Effector CD8-positive, alpha-beta T cell (primary cell): ENCODE measurements around the gene TMEM167B.
"Not testable (repeated sequence)": the region's sequence is repeated elsewhere in the genome, so short reads cannot be mapped to it uniquely, and the experiment has no call there.

Experiments used
- DNase-seq: peaks from one replicate; lab custom pipeline; 2025; lab: John Stamatoyannopoulos, UW
- total RNA-seq, 4 experiments: gene quantifications; one replicate each; lab custom pipeline; 2026; lab: John Stamatoyannopoulos, UW

TMEM167B gene
- 56.6 to 112 (median 69.5) reads per million in 4 experiments for total RNA-seq

DNA sequence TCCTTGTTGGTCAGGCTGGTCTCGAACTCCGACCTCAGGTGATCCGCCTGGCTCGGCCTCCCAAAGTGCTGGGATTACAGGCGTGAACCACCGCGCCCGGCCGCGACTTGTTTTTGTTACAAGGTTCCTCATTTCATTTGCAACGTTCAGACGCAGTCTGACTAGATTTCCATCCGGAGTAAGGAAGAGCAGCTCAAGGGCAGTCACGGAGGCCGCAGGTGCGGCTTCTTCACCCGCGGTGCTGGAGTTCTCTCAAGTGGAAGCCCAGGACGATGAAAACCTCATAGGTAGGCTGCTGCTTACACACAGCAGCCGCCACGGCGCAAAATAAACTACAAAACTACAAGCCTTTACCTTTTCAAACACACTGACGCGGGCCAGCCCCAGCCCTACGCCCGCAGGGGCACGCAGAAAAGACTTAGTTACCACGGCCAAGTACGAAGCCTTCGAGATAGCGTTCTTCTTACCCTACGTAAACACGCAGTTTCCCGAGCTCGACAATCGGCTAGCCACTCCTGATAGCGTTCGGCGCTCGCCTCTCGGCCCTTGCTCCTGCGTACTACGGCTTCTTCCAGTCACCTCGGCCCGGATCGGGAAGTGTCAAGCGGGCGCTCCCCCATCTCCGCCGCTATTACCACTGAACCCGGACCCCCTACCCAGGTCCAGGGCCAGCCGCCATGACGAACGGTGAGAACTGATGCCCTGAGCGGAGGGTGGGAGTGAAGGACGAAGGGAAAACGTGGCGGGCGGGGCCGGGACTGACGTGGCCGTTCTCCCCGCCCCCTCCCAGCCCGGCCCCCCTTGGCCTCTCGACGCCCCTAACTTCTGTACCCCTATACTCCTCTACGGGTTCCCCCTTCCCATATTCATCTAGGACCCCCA is at the start of gene TMEM167B:
Gene TMEM167B (plus strand): TSS at position 569 of the 882 bp plus-strand sequence. CDS start 109 bp downstream, at position 678.
- DNase-seq, result peak; percentile 70

DNA sequence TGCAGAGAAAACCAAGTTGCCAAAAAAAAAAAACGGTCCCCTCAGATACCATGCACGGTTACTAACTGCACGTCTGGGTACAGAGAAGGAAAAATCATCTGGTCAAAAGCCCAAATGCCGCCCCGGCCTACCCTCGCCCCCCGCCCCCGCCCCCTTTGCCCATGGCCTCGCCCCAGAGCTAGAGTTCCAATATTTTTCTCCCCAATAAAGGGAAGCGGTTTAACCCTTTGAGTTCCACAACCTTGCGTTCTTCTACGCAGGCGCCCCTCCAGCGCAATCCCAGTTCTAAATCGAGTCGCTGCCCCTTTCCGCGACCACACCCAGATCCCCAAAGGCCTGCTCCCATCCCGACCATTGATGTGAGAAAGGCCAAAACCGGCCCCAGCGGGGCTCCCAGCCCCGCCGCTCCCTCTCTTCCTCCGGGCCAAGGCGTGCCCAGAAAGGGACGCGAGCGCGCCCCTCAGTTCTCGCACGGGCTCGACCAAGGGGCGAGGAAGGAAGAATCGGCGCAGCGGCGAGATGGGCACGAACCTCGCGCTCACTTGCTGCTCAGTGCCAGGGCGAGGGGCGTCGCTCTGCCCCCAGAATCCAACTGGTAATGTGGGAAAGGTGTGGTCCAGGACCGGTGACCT is 49.5 kb upstream of the TMEM167B start:
- DNase-seq, result peak; percentile 48

DNA sequence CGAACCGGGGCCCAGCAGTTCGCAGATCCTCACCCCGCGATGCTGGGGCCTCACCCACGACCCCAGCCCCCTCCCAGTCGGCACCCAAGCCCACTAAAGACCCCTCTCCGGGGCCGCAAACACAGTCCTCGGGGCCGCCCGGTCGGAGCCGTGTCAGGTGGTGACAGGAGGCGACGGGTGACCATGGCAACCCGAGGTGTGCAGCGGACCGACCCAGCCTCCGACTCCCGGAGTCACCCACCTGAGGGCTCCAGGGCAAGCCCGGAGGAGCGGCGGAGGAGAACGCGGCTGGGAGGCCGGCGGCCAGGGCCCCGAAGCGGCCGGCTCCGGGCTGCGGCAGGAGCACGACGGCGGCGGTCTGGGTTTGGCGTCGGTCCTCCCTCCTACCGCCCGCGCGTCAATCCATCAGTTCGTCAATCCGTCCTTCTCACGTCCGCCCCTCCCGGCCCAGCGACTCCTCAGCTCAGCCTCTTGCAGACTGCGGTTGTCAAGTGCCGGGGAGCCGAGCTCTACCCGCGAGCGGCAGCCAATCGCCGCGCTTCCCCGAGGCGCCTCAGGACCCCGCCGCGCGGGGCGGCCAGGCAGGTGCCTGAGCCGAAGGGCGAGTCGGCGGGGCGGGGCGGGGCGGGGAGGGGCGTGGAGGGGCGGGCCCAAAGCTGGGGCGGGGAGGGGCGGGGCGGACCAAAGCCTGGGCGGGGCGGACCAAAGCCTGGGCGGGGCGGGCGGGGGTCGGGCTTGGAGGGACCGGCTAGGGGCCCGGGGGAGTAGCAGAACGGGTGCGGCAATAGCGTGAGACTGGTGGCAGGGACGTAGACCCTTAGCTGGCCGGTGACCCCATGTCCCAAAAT is 48.7 kb upstream of the TMEM167B start, which contains the start of gene WDR47:
Gene WDR47 (minus strand): TSS at position 482 of the 848 bp plus-strand sequence. CDS start 18,590 bp downstream, outside the sequence.
- DNase-seq, result peak; percentile 93

DNA sequence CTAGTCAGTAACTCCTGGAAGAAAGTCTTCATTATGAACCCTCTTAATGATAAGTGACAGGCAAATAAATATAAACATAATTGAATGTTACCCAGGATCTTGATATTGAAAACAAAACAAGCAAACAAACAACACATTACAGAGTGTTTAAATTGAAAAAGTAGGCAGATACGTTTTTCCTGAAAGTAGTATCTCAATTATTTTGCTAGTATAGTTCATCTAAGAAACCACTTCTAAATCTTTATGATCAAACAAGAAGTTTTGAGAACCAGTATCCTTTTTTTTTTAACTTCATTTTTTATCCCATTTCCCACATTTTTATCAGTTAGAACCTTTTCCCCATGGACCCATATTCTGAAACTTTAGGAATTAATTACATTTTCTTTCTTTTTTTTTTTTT is 45.0 kb upstream of the TMEM167B start:
- DNase-seq, result no peak

DNA sequence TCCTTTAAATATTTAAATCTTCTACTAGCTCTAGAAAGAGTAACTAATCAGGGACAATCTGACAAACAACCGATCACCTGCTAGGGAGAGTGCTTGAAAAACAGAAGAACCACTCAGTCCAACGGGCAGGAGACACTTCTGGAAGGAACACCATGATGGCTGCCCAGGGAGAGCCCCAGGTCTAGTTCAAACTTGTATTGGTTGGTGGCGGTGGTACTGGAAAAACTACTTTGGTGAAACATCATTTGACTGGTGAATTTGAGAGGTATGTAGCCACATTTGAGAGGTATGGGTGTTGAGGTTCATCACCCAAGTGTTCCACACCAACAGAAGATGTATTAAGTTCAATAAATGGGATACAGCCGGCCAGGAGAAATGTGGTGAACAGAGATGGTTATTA is 43.9 kb upstream of the TMEM167B start:
- no peak for DNase-seq

GRCh38 chr1:109047339-109047738 is 43.2 kb upstream of the TMEM167B start:
- DNase-seq, result no peak

- DNase-seq, result no peak
Measured at GRCh38 chr1:109048335-109048734, 42.2 kb upstream of the TMEM167B start.

DNA sequence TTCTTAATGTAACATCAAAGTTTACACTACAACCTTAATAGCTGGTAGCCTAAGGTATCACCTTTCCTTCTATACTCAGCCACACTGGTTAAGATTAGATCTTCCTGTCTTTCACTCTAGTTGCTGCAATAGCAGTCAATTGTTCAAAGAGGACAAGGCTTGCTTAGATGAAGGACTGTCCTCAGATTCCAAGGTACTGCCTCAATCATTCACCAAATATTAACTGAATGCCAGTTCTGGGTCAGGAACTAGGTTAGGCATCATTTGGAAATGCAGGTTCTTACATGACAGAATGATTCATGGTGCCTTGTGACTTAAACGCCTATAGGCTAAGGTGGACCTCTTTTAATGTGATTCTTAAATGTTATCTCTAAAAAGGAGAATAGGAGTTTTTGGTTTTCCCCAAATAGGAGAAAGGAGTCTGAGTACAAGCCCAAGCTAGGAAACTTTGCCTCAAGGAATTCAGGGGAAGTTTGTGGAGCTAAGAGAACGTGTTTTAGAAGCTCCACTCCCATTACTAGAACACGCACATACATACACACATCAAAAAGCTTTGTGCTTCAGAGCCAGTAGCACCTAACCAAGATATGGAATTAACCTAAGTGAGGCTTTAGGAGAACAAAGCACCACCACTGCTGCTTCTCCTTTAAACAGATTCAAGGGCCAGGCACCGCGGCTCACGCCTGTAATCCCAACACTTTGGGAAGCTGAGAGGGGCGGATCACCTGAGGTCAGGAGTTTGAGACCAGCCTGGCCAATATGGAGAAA is 40.2 kb upstream of the TMEM167B start:
- no peak for DNase-seq

GRCh38 chr1:109052145-109052544 is 38.4 kb upstream of the TMEM167B start:
- DNase-seq, result not testable (repeated sequence)

DNA sequence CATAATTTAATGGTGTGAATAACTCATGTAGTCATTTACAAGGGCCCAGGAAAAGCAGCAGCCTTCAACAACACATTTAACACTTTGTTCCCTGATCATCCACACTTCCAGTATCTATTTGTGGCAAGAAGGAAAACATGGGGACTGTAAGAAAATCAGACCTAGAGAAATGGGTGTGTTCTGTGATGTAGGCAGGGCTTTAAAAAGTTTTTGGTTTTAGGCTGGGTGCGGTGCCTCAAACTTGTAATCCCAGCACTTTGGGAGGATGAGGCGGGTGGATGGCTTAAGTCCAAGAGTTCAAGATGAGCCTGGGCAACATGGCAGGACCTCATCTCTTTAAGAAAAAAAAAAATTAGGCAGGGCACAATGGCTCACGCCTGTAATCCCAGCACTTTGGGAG is 34.5 kb upstream of the TMEM167B start:
- DNase-seq, result no peak

GRCh38 chr1:109059026-109059425 is 31.5 kb upstream of the TMEM167B start:
- DNase-seq, result no peak

DNA sequence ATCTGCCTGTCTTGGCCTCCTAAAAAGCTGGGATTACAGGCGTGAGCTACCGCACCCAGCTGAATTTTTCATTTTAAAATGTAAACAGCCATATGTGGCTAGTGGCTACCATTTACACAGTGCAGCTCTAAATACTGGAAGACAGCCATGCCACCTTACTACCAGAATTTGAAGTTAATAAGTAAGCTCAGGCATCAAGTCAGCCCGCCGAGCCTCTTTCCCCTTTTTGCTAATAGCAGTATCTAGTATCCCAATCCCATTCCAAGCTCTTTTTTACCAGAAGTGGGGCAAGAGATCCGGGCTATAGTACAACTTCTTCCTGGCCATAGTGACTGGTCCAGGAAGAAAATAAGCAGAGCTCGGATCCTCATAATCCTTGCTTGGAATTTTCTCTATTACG is 29.9 kb upstream of the TMEM167B start:
- DNase-seq, result no peak

- no peak for DNase-seq
Measured at GRCh38 chr1:109061183-109061582, 29.4 kb upstream of the TMEM167B start.

GRCh38 chr1:109065137-109065536 is 25.4 kb upstream of the TMEM167B start:
- no peak for DNase-seq

GRCh38 chr1:109067883-109068282 is 22.7 kb upstream of the TMEM167B start:
- no peak for DNase-seq

- DNase-seq, result no peak
Measured at GRCh38 chr1:109069294-109069693, 21.3 kb upstream of the TMEM167B start.

DNA sequence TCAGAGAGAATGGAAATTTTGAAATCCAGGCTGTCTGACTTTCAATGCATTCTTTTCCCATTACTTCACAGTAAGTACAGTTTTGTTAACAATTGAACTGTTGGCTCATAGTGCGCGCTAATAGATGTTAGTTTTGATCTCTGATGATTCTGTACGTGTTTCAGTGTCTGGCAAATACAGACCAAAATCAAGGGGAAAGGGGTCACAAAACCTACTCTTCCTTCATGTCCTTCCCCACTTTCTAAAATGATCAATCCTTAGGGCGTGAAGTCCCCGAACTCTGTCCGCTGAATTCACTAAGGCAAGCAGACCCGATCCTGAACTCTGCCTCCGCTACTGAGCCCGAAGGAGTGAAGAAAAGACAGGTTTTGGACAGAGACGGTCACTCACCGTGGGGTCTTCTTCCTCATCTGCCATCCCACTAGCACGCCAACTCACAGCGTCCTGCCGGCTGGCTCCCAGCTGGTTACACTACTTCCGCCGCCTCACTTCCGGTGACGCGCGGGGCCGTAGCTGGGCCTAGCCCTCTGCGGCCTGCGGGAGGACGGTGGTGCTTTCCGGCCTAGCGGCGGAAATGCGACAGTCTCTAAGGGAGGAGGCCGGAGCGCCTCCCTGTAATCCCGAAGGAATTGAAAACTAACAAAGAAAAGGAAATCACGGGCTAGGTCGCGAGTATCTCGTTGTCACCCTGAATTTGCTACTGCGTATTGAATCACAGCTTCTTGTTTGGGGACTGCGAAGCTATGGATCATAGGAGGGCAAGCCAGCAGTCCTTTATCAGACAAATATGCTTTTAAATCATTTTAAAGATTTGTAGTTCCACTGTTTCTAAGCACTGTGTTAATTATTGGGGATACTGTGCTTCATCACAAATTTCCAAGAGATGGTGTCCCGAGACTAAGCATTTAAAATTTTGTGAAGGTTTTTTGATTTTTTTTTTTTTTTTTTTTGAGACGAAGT is 14.8 kb upstream of the TMEM167B start, which contains the start of gene TAF13:
Gene TAF13 (minus strand): TSS at position 473 of the 960 bp plus-strand sequence. CDS start 56 bp downstream, at position 417.
- peak; percentile 74 for DNase-seq

DNA sequence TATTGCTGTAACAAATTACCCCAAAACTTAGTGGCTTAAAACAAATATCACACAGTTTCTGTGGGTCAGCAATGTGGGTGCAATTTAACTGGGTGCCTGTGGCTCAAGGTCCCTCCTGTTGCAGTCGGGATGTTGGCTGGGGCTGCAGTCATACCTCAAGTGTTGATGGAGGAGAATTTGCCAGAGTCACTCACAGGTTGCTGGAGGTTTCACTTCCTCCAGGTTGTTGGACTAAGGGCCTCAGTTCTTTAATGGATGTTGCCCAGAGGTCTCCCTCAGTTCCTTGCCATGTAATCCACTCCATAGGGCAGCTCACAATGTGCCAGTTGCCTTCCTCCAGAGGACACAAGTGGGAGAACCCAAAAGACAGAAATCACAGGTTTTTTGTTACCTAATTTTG is 12.2 kb upstream of the TMEM167B start:
- DNase-seq, result no peak

DNA sequence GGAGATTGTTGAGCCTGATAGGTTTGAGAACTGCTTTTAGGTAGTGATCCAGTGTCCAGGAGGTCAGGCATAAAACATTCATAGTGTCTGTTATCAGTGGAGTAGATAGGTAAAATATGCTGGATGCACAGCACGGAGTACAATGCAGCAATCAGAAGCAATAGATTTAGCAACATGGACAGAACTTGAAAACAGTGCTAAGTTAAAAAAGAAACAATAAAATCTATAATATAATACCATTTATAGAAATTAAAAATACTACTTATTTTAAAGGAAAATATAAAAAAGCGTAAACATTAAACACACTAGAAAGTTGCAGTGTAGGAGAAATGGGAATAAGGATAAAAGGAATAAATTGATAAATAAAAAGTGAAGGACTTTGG is 11.3 kb upstream of the TMEM167B start:
- DNase-seq, result no peak
